ENCODE data around the gene SNX3. TPM values are rescaled to one million over a fixed set of nuclear protein-coding genes. Genes with fewer than 3 reads are reported as not detected.

Gene SNX3
- total RNA-seq, 1 donor from 2014 or later = 78.0 TPM

Other genes with a start within 250 kb of the SNX3 start
- gene OSTM1, start 186.3 kb downstream of the SNX3 start, total RNA-seq = 14.6 and 16.8 TPM in 2 replicates
- gene NR2E1, start 95.0 kb downstream of the SNX3 start, total RNA-seq = not detected in 2 replicates
- 6.0 and 6.3 TPM in 2 replicates for gene AFG1L, start 34.0 kb upstream of the SNX3 start, total RNA-seq